Ascending aorta (tissue), 2 donors: ENCODE results near the gene GAK. TPM values are rescaled to one million over a fixed set of nuclear protein-coding genes. Genes with fewer than 3 reads are reported as not detected.

Experiments
- DNase-seq, 2 donors: peaks; one replicate each; pipeline ENCODE4 v3.0.0-alpha.2; 2019; ENCODE audit warnings: low spot score in 2 of 2
- H3K27ac ChIP-seq, 2 donors: fragments of 200-600 bp; sonication (generic); one replicate each; pipeline ENCODE4 v1.5.1; 2016 to 2017; ENCODE audit warnings: mild to moderate bottlenecking in 1 of 2
- H3K27me3 ChIP-seq: fragments of 200-600 bp; sonication (generic); one replicate; pipeline ENCODE4 v1.5.1; 2017
- H3K36me3 ChIP-seq, 2 donors: fragments of 200-600 bp; sonication (generic); one replicate each; pipeline ENCODE4 v1.5.1; 2016
- H3K4me1 ChIP-seq, 2 donors: fragments of 200-600 bp; sonication (generic); one replicate each; pipeline ENCODE4 v1.5.1; 2016 to 2017; ENCODE audit warnings: mild to moderate bottlenecking in 1 of 2
- H3K4me3 ChIP-seq, 2 donors: fragments of 200-600 bp; sonication (generic); one replicate each; pipeline ENCODE4 v1.5.1; 2016 to 2017; ENCODE audit warnings: mild to moderate bottlenecking in 1 of 2
- H3K9me3 ChIP-seq, 2 donors: fragments of 200-600 bp; sonication (generic); one replicate each; pipeline ENCODE4 v1.5.1; 2016
- intact Hi-C: fragments of 100-400 bp; cut with DNase I; formaldehyde crosslinking; loops from one replicate; pipeline ENCODE4 v1.15.1; 2023
- total RNA-seq: library from RNA; depleted of rRNA; stranded (reverse); fragments of >200 nt; gene quantifications from one replicate; pipeline ENCODE4 v1.1.0, GENCODE V29; 2016
- TF ChIP-seq, protein P1 (sequence below), 3 experiments: fragments of 200-600 bp in 2 of 3; fragments of 450-650 bp in 1 of 3; sonication (generic) in 2 of 3; IDR thresholded peaks; one replicate each; pipeline ENCODE4 v1.5.1; 2016 to 2019; ENCODE audit warnings: antibody characterized with exemption in 3 of 3, mild to moderate bottlenecking in 1 of 3, moderate library complexity in 1 of 3

The GAK gene
- total RNA-seq, 1 donor from 2014 or later = 87.3 TPM

GRCh38 chr4:965048-965765 is 33.1 kb upstream of the GAK start:
- H3K4me3 ChIP-seq = no peak overlapping the region
- no peak for DNase-seq
- H3K36me3 ChIP-seq = peaks cover 30 to 53% of the 10 kb centered on the region in 2 donors
- H3K27ac ChIP-seq = no peak overlapping the region
- H3K4me1 ChIP-seq = no peaks in the 10 kb centered on the region
- no peaks in the 10 kb centered on the region for H3K27me3 ChIP-seq
- TF ChIP-seq, protein P1, sequence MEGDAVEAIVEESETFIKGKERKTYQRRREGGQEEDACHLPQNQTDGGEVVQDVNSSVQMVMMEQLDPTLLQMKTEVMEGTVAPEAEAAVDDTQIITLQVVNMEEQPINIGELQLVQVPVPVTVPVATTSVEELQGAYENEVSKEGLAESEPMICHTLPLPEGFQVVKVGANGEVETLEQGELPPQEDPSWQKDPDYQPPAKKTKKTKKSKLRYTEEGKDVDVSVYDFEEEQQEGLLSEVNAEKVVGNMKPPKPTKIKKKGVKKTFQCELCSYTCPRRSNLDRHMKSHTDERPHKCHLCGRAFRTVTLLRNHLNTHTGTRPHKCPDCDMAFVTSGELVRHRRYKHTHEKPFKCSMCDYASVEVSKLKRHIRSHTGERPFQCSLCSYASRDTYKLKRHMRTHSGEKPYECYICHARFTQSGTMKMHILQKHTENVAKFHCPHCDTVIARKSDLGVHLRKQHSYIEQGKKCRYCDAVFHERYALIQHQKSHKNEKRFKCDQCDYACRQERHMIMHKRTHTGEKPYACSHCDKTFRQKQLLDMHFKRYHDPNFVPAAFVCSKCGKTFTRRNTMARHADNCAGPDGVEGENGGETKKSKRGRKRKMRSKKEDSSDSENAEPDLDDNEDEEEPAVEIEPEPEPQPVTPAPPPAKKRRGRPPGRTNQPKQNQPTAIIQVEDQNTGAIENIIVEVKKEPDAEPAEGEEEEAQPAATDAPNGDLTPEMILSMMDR (IDR thresholded peaks at IDR 0.05) = no peak
- H3K9me3 ChIP-seq = no peaks in the 10 kb centered on the region
- intact Hi-C loops = no loop called here

- Histone ChIP-seq H3K27me3 (no peaks in the 10 kb centered on the region), H3K4me1 (no peaks in the 10 kb centered on the region), H3K4me3 (no peak overlapping the region), H3K36me3 (peaks cover 30 to 56% of the 10 kb centered on the region in 2 donors), H3K9me3 (no peaks in the 10 kb centered on the region), H3K27ac (no peak overlapping the region)
- no peak for DNase-seq
- intact Hi-C loops = no loop called here
- TF ChIP-seq, protein P1 (IDR thresholded peaks at IDR 0.05) = no peak
These were observed 32.4 kb upstream of the GAK start for GRCh38 chr4:964346-965025.

DNA sequence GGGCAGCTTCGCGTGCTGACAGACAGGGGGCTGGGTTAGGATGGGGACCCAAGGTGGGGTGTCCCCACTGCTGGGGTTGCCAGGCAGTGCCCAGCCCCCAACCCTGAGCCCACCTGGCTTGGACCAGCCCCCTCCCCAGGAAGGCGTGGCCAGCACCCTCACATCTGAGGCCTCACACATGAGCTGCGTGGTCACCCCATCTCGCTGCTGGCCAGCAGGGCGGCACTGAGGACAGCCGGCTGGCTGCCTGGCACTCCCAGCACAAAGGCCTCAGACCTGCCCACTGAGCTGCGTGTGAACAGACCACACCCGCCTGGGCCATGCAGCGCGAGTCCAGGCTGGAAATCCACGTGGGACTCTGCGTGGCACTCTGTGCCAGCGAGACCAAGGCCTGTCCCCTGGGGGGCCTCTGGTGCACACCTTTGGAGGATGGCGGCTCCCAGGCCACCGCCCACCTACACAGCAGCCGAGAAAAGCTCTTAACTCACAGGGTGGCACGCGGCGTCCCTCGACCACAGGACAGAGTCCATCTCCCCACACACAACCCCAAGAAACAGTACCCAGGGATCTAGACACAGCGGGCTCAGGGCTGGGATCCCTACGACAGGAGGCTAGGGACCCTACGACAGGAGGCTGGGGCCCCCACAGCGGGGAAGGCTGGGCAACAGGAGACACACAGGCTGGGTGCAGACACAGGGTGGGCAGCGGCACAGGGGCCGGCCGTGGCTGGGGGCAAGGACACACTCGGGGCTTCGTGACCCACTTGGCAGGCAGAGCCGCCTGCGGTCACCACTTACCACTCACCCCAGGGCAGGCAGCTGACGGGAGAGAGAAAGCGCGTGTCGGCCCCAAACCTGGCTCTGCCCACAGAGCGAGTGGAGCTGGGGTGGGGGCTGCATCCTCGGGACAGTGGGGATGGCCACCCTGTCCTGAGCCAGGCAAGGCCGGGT is 31.4 kb upstream of the GAK start:
- no peaks in the 10 kb centered on the region for H3K27me3 ChIP-seq
- H3K36me3 ChIP-seq = peaks cover 33 to 63% of the 10 kb centered on the region in 2 donors
- no peak overlapping the region for H3K27ac ChIP-seq
- H3K9me3 ChIP-seq = no peaks in the 10 kb centered on the region
- TF ChIP-seq, protein P1 (IDR thresholded peaks at IDR 0.05) = no peak
- intact Hi-C loops = no loop called here
- H3K4me3 ChIP-seq = no peak overlapping the region
- DNase-seq = no peak
- H3K4me1 ChIP-seq = no peaks in the 10 kb centered on the region

- intact Hi-C loops = no loop called here
- no peaks in the 10 kb centered on the region for H3K4me1 ChIP-seq
- H3K36me3 ChIP-seq = peaks cover 40 to 72% of the 10 kb centered on the region in 2 donors
- H3K27me3 ChIP-seq = no peaks in the 10 kb centered on the region
- DNase-seq = no peak
- no peaks in the 10 kb centered on the region for H3K9me3 ChIP-seq
- TF ChIP-seq, protein P1 (IDR thresholded peaks at IDR 0.05) = no peak
- H3K4me3 ChIP-seq = no peak overlapping the region
- H3K27ac ChIP-seq = no peak overlapping the region
These were observed 30.4 kb upstream of the GAK start for GRCh38 chr4:962231-963208.
